ENCODE results near the gene CYTH3. TPM values are rescaled to one million over a fixed set of nuclear protein-coding genes. Genes with fewer than 3 reads are reported as not detected.

CYTH3 gene
- total RNA-seq, 1 experiment from 2014 or later: 10.2 TPM

GRCh38 chr7:6258440-6259182 lies 13.8 kb downstream of the CYTH3 start:
- DNase-seq (ENCODE audit: low read depth): peak; percentile 46

GRCh38 chr7:6257675-6258074 lies 14.7 kb downstream of the CYTH3 start:
- DNase-seq (ENCODE audit: low read depth): no peak

- peak; percentile 63 for DNase-seq (ENCODE audit: low read depth)
Measured at GRCh38 chr7:6256677-6257535, 15.5 kb downstream of the CYTH3 start.

DNA sequence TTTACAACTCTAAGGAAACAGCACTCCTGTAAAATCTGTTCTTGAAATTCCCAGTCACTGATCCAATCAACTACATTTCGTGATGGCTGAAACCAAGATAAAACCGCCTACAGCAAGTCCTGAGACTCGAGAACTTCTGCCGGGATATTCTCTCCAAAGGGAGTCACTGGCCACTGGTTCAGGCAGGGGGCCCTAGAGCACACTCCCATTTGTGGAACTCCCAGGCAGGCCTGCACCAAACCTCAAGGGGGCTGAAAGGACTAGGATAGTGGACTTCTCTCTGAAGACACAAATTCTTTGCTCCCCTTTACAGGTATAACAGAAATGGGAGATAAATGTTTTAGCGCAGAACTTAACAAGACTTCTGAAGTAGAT lies 16.3 kb downstream of the CYTH3 start:
- no peak for DNase-seq (ENCODE audit: low read depth)

- no peak for DNase-seq (ENCODE audit: low read depth)
Measured at GRCh38 chr7:6254866-6255265, 17.6 kb downstream of the CYTH3 start.

DNA sequence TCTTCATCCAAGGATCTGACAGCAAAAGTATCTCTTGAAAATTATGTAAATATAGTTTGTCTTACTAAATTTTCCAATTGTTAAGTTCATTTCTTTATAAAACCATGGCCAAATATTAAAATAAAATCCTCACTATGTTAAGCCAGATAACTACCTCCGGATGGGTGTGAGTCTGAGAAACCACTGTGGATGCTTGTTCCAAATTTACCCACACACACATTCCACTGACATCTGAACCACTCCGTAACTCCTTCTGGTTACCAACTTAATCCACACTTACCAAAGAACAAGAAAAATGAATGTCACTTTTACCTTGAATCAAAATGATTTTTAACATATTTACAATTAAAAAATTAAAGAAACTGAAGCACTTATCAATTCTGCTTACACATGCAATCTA lies 19.7 kb downstream of the CYTH3 start:
- peak; percentile 41 for DNase-seq (ENCODE audit: low read depth)

GRCh38 chr7:6252341-6252746 lies 20.1 kb downstream of the CYTH3 start:
- DNase-seq (ENCODE audit: low read depth): peak; percentile 71

DNA sequence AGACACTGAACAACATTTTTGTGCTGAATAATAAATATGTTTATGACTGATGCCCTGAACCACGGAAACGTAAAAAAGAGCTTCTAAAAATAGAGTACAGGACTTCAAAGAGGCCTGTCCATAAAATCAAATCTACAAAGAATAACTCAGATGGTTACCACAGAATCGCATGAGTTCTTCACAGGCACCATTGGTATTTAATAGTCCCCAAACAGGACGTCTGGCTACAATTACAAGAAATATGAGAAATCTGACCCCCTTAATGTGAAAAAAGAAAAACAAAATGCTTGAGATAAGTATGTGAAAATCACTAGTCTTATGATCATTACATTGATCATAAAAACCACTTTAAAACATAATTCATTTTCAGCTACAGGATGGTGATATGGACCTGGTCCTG lies 20.8 kb downstream of the CYTH3 start:
- DNase-seq (ENCODE audit: low read depth): no peak

GRCh38 chr7:6250364-6250833 lies 22.0 kb downstream of the CYTH3 start:
- no peak for DNase-seq (ENCODE audit: low read depth)

GRCh38 chr7:6249043-6249442 lies 23.4 kb downstream of the CYTH3 start:
- DNase-seq (ENCODE audit: low read depth): no peak

DNA sequence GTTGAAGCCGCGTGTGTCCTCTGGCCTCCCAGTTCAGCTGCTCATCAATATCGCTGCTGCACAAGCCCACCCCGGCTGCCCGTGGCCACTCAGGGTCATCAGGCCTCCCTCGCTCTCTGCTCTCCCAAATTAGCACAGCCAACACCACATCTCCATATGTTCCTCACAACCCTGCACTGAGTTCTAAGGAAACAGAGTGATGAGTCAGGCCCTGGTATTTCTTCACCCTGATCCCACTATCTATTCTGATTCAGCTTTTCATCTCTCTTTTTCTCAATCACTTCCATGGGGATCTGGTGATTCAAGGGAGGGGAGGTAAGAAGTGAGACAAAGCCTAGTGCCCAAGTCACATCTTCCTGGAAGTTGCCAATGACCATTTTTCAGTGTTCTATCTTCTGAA lies 23.8 kb downstream of the CYTH3 start:
- peak; percentile 69 for DNase-seq (ENCODE audit: low read depth)

- no peak for DNase-seq (ENCODE audit: low read depth)
Measured at GRCh38 chr7:6246251-6246917, 26.0 kb downstream of the CYTH3 start.

DNA sequence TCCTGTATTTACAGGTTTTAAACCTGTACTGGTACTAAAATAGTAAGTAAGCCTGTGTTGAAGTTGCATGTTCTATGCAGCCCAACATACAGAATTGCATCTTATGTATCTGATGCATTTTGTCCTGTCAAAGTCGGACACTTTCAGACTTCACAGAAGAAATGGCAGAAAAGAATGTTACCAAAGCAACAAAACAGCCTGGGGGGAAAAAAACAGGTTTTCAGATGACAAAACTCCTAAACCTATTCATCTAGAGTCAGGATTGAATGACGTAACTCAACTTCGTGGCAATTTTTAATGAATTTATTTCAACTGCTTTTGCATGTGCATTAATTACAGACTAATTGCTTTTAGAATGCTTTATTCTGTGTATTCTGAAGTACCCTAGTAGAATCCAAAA lies 28.4 kb downstream of the CYTH3 start:
- no peak for DNase-seq (ENCODE audit: low read depth)

- DNase-seq (ENCODE audit: low read depth): no peak
Measured at GRCh38 chr7:6243168-6243567, 29.3 kb downstream of the CYTH3 start.

DNA sequence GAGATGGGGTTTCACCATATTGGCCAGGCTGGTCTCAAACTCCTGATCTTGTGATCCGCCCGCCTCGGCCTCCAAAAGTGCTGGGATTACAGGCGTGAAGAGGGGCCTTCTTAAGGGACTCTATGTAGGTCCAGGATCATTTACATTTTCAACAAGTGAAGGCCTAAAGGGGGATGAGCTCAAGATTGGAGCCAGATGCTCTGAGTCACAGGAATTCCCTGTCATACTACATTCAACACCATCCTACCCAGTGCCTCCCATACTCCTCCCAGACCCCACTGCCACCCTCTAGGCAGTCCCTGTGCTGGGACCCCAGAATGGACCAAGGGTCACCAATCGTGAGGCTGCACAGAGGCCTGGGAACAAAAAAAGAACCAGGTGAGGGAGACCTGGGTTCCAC lies 29.9 kb downstream of the CYTH3 start:
- no peak for DNase-seq (ENCODE audit: low read depth)

- DNase-seq (ENCODE audit: low read depth): no peak
Measured at GRCh38 chr7:6241607-6241973, 30.8 kb downstream of the CYTH3 start.

- DNase-seq (ENCODE audit: low read depth): no peak
Measured at GRCh38 chr7:6238309-6238925, 34.0 kb downstream of the CYTH3 start.

DNA sequence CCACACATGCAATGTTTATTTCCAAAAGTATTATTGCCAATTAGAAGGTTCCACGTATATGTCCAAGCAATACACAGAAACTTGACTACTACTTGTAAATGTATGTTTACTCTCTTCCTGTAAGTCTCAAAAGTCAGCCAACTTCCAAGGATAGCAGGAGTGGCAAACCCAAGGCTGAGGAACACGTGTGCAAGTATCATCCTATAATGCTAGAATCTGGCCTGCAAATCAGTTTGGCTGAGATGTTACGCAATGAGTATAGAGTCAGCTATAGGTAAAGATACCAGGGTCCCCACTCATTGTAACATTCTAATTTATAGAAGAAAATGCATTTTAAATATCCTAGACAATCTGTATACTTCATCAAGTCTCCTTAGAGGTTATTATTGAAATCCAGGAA lies 34.7 kb downstream of the CYTH3 start:
- DNase-seq (ENCODE audit: low read depth): no peak

DNA sequence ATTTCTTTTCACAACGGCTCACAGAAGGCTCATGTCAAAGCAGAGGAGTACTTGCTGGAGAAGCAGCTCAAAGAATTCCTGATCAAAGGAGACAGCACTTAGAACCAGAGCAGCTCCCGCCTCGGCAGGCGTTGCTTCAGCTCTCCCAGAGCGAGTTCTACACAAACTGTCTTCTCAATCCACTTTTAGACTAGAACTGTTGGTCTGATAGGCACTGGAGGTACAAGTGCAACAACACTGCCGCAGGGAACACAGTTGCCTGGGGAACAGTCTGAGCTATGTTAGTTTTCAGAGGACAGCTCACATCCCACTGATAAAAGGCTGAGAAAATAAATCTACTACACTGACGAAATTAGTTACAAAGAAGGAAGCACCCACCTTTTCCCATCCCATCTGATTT lies 35.4 kb downstream of the CYTH3 start:
- no peak for DNase-seq (ENCODE audit: low read depth)

DNA sequence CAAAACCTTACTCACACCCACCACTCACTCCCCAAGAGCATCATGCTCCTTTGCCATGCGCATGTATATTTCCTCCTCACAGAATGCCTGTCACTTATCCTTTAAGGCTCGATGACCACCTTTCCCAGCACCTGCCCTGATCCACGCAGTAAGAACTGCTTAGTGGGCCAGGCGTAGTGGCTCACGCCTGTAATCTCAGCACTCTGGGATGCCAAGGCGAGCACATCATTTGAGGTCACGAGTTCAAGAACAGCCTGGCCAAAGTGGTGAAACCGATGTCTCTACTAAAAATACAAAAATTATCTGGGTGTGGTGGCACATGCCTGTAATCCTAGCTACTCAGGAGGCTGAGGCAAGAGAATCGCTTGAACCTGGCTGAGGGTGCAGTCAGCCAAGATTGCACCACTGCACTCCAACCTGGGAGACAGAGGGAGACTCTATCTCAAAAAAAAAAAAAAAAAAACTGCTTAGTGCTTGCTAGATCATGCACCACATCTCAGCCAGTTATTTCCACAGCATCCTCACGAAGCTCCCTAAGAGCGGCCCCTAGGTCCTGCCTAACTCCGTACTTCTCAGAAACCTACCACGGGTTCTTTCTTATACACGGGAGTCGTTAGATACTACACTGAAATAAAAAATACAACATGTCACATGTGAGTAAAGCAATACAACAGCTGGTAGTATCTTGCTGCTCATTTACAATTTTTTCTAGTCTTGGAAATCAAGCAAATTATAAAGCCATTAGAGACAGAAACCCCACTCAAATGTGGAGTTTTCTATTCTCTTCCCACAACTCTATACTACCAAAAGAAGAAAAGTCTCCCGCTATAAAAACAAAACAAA lies 37.2 kb downstream of the CYTH3 start:
- DNase-seq (ENCODE audit: low read depth): no peak

DNA sequence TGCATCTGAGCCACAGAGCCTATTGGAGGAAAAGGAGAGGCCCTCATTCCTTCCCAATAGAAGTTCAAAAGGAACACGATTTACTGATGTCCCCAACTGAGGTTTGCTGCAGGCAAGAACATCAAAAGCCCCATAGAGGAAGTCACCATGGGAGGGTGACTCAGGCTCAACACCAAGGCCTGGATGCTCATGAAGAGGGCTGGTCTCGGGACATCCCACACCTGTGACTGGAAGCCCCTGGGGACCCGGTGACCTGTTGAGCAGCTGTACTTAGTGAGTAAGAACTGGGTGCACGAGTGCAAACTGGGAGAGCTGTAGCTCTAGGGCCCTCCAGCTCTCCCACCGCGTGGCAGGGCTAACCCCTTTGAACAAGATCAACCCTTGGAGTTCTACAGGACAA lies 38.0 kb downstream of the CYTH3 start:
- no peak for DNase-seq (ENCODE audit: low read depth)

Data from Daoy (cell line).